PC-3 (cell line): ENCODE data around the gene TBL3.

Experiments used
- EZH2 ChIP-seq: fragments of 300-600 bp; sonication (generic); IDR thresholded peaks from one replicate; pipeline ENCODE4 v1.6.1; 2017; ENCODE audit warnings: antibody characterized with exemption, mild to moderate bottlenecking, low read length; ENCODE audit not compliant: unreplicated experiment
- EZH2phosphoT487 ChIP-seq: fragments of 300-600 bp; sonication (generic); IDR thresholded peaks from 2 replicates; pipeline ENCODE4 v1.6.1; 2018; ENCODE audit warnings: mild to moderate bottlenecking, antibody characterized with exemption, low read length, borderline replicate concordance
- TF ChIP-seq, protein P1 (sequence below): fragments of 300-600 bp; sonication (generic); conservative IDR thresholded peaks from 2 replicates; pipeline ENCODE4 v1.5.1; 2017; ENCODE audit warnings: antibody characterized with exemption, low read depth, mild to moderate bottlenecking, low read length

DNA sequence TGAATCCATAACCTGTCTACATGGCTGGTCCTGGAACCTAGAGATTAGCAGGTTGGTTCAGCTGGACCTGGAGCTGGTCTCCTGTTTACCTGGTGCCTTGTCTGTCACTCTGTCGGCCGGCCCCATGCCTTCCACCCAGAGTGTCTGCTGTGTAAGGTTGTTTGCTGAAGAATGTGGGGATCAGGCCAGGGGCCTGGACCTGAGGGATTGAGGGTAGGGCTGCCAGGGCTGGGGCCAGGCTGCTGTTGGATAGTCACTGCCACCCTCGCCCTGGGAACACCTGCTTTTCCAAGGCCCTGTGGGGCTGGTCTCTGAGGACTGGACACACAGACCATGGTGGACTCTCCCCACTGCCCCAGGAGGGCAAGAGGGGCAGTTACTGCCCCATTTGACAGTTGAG lies 56.3 kb downstream of the TBL3 start:
- TF ChIP-seq, protein P1, sequence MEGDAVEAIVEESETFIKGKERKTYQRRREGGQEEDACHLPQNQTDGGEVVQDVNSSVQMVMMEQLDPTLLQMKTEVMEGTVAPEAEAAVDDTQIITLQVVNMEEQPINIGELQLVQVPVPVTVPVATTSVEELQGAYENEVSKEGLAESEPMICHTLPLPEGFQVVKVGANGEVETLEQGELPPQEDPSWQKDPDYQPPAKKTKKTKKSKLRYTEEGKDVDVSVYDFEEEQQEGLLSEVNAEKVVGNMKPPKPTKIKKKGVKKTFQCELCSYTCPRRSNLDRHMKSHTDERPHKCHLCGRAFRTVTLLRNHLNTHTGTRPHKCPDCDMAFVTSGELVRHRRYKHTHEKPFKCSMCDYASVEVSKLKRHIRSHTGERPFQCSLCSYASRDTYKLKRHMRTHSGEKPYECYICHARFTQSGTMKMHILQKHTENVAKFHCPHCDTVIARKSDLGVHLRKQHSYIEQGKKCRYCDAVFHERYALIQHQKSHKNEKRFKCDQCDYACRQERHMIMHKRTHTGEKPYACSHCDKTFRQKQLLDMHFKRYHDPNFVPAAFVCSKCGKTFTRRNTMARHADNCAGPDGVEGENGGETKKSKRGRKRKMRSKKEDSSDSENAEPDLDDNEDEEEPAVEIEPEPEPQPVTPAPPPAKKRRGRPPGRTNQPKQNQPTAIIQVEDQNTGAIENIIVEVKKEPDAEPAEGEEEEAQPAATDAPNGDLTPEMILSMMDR: no peak
- TF ChIP-seq EZH2 (no peak), EZH2phosphoT487 (no peak)
